Testis (tissue), 2 donors: ENCODE results near the gene LARGE1.

ENCODE experiments used
- CTCF ChIP-seq, 3 experiments: fragments of 450-650 bp in 2 of 3; fragments of 200-600 bp in 1 of 3; sonication (generic) in 1 of 3; IDR thresholded peaks; one replicate each; pipeline ENCODE4 v1.5.1; 2016 to 2019; ENCODE audit warnings: antibody characterized with exemption in 3 of 3, mild to moderate bottlenecking in 2 of 3, moderate library complexity in 1 of 3
- POLR2A ChIP-seq: fragments of 450-650 bp; IDR thresholded peaks from one replicate; pipeline ENCODE4 v1.6.1; 2017; ENCODE audit warnings: antibody characterized with exemption, mild to moderate bottlenecking, moderate library complexity

- no peak for TF ChIP-seq CTCF (IDR thresholded peaks at IDR 0.05)
- no peak for TF ChIP-seq POLR2A
Observed at GRCh38 chr22:33582822-33583400, 337.4 kb downstream of the LARGE1 start.
